GM12891 (cell line): ENCODE measurements around the gene NR5A2.

Experiments
- DNase-seq: peaks from one replicate; pipeline ENCODE4 v3.0.0; 2011; ENCODE audit warnings: low spot score; ENCODE audit not compliant: insufficient read length
- FAIRE-seq: peaks from 2 replicates; lab custom pipeline; 2011; peaks lifted over from hg19 to GRCh38; lab: Jason Lieb, UNC
- PAX5 ChIP-seq: IDR thresholded peaks from 2 replicates; pipeline ENCODE4 v1.6.1; 2011; ENCODE audit warnings: low read length, moderate library complexity, mild to moderate bottlenecking; ENCODE audit not compliant: insufficient read depth, severe bottlenecking
- POLR2A ChIP-seq: IDR thresholded peaks from 2 replicates; pipeline ENCODE4 v1.6.1; 2011; ENCODE audit warnings: low read depth, low read length, control low read depth
- POLR2AphosphoS5 ChIP-seq: IDR thresholded peaks from 2 replicates; pipeline ENCODE4 v1.6.1; 2011; ENCODE audit warnings: low read depth, low read length, control low read depth
- POU2F2 ChIP-seq: IDR thresholded peaks from 2 replicates; pipeline ENCODE4 v1.6.1; 2011; ENCODE audit warnings: low read depth, mild to moderate bottlenecking, control low read depth, low read length, moderate library complexity
- SPI1 ChIP-seq: IDR thresholded peaks from 2 replicates; pipeline ENCODE4 v1.6.1; 2011; ENCODE audit warnings: low read depth, low read length, control low read depth
- TAF1 ChIP-seq: IDR thresholded peaks from 2 replicates; pipeline ENCODE4 v1.6.1; 2011; ENCODE audit warnings: low read depth, low read length, control low read depth

Gene NR5A2

GRCh38 chr1:200021577-200022238 lies 5.8 kb upstream of the NR5A2 start:
- DNase-seq (no peak), FAIRE-seq (no peak)
- TF ChIP-seq POLR2A (no peak), SPI1 (no peak)

- no peak for FAIRE-seq
- DNase-seq = no peak
- TF ChIP-seq PAX5 (no peak), POLR2AphosphoS5 (no peak), TAF1 (no peak), SPI1 (no peak), POLR2A (no peak), POU2F2 (no peak)
Measured at GRCh38 chr1:200022239-200022804, 5.2 kb upstream of the NR5A2 start.

- FAIRE-seq = no peak
- DNase-seq = no peak
- no peak for TF ChIP-seq PAX5
- TF ChIP-seq POLR2A = no peak
Measured at GRCh38 chr1:200028586-200029034, 1.1 kb downstream of the NR5A2 start.

DNA sequence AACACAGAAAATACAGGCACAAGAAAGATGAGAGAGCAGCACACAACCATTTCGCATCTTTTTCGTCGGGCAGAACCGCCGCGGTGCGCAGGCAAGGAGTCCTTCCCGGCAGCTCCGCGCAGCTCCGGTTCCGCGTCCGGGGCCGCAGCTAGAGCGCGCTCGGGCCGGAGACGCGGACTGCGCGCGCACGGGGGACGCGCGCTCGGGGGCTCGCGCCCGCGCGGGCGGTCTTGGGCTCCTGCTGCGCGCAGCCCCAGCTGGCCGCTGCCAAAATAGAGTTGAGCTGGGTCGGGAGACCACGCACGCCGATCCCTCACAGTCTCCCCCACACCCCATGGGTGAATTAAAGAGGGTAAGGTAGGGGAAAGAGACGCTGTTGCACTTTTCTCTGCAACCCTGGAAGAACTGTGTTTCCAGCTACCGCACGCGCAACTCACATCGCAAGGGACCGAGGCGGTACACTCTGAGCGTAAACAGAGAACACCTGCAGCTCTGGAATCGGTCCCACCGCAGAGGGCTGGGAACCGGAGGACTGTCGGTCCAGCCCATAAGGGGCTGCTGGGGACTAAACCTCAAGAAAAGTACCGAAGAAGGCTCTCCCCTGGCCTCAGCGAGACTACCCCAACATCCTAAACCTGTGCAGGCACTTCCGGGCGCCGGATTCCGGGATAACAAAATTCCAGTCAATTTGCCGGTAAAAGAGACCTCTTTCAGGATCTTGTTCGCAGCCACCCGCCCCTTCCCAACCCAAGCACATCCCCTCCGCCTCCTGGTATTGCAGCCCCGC lies 1.7 kb downstream of the NR5A2 start:
- FAIRE-seq (peak; percentile 91), DNase-seq (no peak)
- TF ChIP-seq POLR2A (no peak), TAF1 (no peak), POLR2AphosphoS5 (no peak), POU2F2 (no peak), PAX5 (no peak), SPI1 (no peak)

- TF ChIP-seq POU2F2 (no peak), SPI1 (no peak), POLR2AphosphoS5 (no peak), PAX5 (no peak), POLR2A (no peak), TAF1 (no peak)
- FAIRE-seq = no peak
- no peak for DNase-seq
Measured at GRCh38 chr1:200029822-200030152, 2.3 kb downstream of the NR5A2 start.

DNA sequence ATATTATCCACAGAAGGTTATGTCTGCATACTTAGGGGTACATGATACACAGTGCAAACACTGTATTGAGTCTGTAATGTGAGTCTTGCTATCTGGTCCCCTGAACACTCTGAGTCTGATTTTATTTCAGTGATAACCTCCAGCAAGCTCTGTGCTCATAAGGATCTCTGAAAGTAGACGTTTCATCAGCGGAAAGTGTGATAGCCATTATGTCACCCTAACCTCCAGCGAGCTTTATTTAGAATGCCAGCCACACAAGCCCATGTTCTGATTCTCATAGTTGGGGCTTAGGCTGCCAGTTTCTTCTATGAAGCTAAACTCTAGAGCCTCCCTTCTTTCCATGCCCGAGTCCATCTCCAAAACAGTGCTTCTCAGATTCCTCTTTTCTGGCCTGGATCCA lies 3.3 kb downstream of the NR5A2 start:
- TF ChIP-seq POU2F2 (no peak), POLR2AphosphoS5 (no peak), SPI1 (no peak), PAX5 (no peak), POLR2A (no peak), TAF1 (no peak)
- DNase-seq (no peak), FAIRE-seq (no peak)

DNA sequence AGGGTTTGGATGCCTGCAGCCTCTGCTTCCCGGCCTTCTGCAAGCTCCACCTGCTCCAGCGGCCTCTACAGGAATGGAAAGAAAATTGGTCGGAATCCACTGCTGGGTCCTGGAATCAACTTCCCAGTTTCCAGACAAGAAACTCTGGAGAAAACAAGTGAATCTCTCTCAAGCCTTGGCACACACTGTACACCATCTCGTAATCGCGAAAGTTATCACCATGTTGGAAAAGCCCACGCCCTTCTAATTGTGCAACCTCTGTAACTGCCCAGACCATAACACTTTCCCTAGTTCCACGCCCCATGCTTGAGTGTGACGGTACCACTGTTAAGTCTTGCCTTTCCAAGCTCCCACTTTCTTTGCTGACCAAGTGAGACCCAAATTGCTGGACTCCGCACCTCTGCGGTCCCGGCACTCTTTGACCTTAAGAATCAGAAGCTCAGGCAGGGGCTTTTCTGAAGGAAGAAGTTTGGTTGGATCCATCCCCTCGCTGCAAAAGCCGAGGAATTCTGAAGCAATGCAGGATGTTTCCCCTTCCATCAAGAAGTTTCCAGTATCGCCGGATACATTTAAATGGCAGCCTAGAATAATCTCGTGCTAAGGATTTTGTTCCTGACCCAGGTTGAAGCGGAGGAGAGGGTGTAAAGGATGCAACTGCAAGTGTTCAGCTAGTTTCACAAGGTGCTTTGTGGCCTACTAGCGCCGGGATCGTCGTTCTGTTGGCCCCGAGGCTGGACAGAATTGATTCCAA lies 6.2 kb downstream of the NR5A2 start:
- no peak for DNase-seq
- no peak for FAIRE-seq
- TF ChIP-seq SPI1 (no peak), TAF1 (no peak), POLR2A (no peak), POU2F2 (no peak), POLR2AphosphoS5 (no peak), PAX5 (no peak)

- no peak for FAIRE-seq
- TF ChIP-seq PAX5 (no peak), SPI1 (no peak), POLR2A (no peak), POU2F2 (no peak), TAF1 (no peak), POLR2AphosphoS5 (no peak)
Measured at GRCh38 chr1:200034262-200034557, 6.7 kb downstream of the NR5A2 start.

DNA sequence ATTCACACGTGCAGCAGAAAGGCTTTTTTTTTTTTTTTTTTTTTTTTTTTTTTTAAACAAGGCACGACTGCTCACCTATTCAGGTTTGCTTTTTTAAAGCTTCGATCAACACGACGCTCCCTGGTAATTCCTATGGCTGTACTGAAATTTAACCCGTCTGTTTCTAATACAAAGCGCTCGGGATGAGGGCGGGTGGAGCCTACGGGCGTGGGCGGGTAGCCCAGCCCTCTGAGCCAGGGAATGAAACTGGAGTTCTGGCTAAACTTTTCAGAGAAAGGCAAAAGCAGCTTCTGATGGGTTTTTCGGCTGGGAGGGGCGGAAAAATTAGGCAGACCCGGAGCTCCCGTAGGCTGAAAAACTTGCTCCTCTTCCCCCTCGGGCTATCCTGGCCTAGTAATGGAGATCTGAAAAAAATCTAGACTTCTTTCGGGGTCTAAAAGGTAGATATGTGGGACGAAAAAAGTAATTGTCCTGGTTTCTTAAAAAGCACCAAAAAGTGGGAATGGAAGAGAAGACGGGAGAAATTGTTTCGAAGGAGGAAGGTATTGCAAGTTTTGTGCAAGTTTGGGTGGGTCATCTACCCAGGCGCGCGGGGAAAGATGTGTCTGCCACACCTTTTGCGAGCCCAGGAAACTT lies 7.4 kb downstream of the NR5A2 start:
- FAIRE-seq (no peak), DNase-seq (no peak)
- TF ChIP-seq SPI1 = no peak
- TF ChIP-seq POLR2A = no peak
- no peak for TF ChIP-seq TAF1
- no peak for TF ChIP-seq POLR2AphosphoS5
- TF ChIP-seq POU2F2 = no peak
- no peak for TF ChIP-seq PAX5

More at GRCh38 chr1:200034262-200034557, 6.7 kb downstream of the NR5A2 start:
- DNase-seq = no peak

DNA sequence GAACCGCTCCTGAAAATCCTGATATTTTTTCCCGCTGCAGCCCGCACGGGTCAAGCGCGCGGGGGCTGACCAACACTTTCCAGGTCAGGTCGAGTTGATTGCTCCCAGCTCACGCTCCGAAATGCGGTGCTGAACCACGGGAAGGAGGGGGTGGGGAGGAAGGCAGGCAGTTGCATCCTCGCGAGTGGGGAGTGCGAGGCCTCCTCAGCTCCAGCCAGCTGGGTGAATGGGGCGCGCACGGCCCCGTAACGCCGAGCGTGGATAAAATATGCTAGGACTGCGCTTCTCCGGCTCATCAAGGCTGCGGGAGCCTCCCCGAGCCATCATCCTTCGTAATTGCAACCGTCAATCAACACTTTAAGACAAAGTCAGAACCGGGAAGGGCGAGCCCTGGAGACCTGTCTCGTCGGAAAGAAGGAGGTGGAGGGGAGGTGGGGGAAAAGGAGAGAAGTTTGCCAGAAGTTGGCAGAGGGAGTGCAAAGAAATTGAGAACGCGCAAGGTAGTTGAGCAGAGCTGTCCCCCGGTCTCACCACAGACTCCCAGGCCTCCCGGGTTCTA lies 8.0 kb downstream of the NR5A2 start:
- no peak for TF ChIP-seq POU2F2
- no peak for TF ChIP-seq TAF1
- no peak for TF ChIP-seq SPI1
- no peak for TF ChIP-seq POLR2AphosphoS5
- TF ChIP-seq PAX5 = no peak
- no peak for TF ChIP-seq POLR2A
- FAIRE-seq (no peak), DNase-seq (no peak)
